H1 (cell line): ENCODE results near the gene CETN1.

Experiments
- CEBPB ChIP-seq: IDR thresholded peaks from 2 replicates; pipeline ENCODE4 v1.6.1; 2012; ENCODE audit warnings: low read depth, low read length
- CHD2 ChIP-seq: IDR thresholded peaks from 2 replicates; pipeline ENCODE4 v1.6.1; 2012; ENCODE audit warnings: low read length, improper control_type of control experiment
- CTCF ChIP-seq, 3 experiments: IDR thresholded peaks; 1 replicate in 2 of 3; 2 replicates in 1 of 3; pipeline versions ENCODE4 v1.5.1 to v1.6.1; 2011; ENCODE audit warnings: low read length in 3 of 3, mild to moderate bottlenecking in 3 of 3, inconsistent platforms in 2 of 3, low read depth in 1 of 3, moderate library complexity in 1 of 3; ENCODE audit not compliant: insufficient read depth in 1 of 3; ENCODE audit errors: control extremely low read depth in 1 of 3
- EZH2 ChIP-seq: fragments of 200-600 bp; sonication (generic); IDR thresholded peaks from 2 replicates; pipeline ENCODE4 v1.7.1; 2012; ENCODE audit warnings: low read depth, mild to moderate bottlenecking, moderate library complexity, low read length, inconsistent platforms; ENCODE audit not compliant: severe bottlenecking
- GABPA ChIP-seq: IDR thresholded peaks from 2 replicates; pipeline ENCODE4 v1.6.1; 2011; ENCODE audit warnings: mild to moderate bottlenecking, low read length, moderate library complexity, borderline replicate concordance; ENCODE audit not compliant: insufficient read depth
- MAX ChIP-seq: IDR thresholded peaks from 2 replicates; pipeline ENCODE4 v1.6.1; 2012; ENCODE audit warnings: inconsistent platforms
- NRF1 ChIP-seq: IDR thresholded peaks from 2 replicates; pipeline ENCODE4 v1.6.1; 2011; ENCODE audit warnings: mild to moderate bottlenecking, low read depth, low read length, improper control_type of control experiment
- POLR2A ChIP-seq, 2 experiments: IDR thresholded peaks; 1 replicate in 1 of 2; 2 replicates in 1 of 2; pipeline ENCODE4 v1.6.1; 2011; ENCODE audit warnings: low read depth in 2 of 2, low read length in 2 of 2, mild to moderate bottlenecking in 2 of 2; ENCODE audit errors: control extremely low read depth in 1 of 2
- RBBP5 ChIP-seq: IDR thresholded peaks from 2 replicates; pipeline ENCODE4 v1.7.1; 2012; ENCODE audit warnings: low read depth, mild to moderate bottlenecking, inconsistent platforms, low read length, moderate library complexity, borderline replicate concordance
- SP2 ChIP-seq: IDR thresholded peaks from 2 replicates; pipeline ENCODE4 v1.6.1; 2012; ENCODE audit warnings: mild to moderate bottlenecking, low read length, inconsistent platforms
- SRF ChIP-seq: IDR thresholded peaks from 2 replicates; pipeline ENCODE4 v1.6.1; 2011; ENCODE audit warnings: mild to moderate bottlenecking, low read depth, low read length, moderate library complexity
- TAF1 ChIP-seq: IDR thresholded peaks from 2 replicates; pipeline ENCODE4 v1.6.1; 2011; ENCODE audit warnings: mild to moderate bottlenecking, low read depth, low read length
- TEAD4 ChIP-seq: IDR thresholded peaks from 2 replicates; pipeline ENCODE4 v1.6.1; 2012; ENCODE audit warnings: low read depth, low read length, inconsistent platforms, mixed read lengths
- YY1 ChIP-seq: IDR thresholded peaks from 2 replicates; pipeline ENCODE4 v1.6.1; 2011; ENCODE audit warnings: low read depth, mild to moderate bottlenecking, low read length

DNA sequence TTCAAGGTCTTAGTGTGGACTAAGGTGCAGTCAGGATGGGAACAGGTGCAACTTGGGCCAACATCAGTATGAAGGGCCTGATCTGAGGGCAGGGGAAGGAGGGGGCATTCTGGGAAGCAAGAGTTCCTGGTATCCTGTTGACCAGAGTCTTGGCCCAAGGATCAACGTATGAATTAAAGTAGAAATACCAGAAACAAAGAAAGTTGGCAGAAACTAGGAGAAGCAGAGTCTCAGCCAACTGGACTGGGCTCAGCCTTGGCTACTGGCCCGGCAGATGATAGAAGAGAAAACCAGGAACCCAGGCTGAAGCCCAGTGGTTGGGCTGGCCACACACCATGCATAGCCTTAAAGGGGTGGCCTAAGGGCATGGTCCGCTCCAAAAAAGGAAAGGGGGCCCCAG is 2.3 kb downstream of the CETN1 start:
- TF ChIP-seq RBBP5 = no peak
- no peak for TF ChIP-seq POLR2A (IDR thresholded peaks at IDR 0.05; ENCODE audit: control extremely low read depth in 1 of 2, low read depth in 2 of 2, low read length in 2 of 2)
- no peak for TF ChIP-seq CTCF (IDR thresholded peaks at IDR 0.05; ENCODE audit: control extremely low read depth in 1 of 3, insufficient read depth in 1 of 3, low read depth in 1 of 3, low read length in 3 of 3)
- no peak for TF ChIP-seq NRF1
- TF ChIP-seq MAX = no peak
- no peak for TF ChIP-seq GABPA
- TF ChIP-seq YY1 = no peak
- TF ChIP-seq TEAD4 = no peak
- no peak for TF ChIP-seq SRF
- TF ChIP-seq TAF1 = no peak
- TF ChIP-seq EZH2 = no peak
- TF ChIP-seq SP2 = no peak
- no peak for TF ChIP-seq CHD2
- no peak for TF ChIP-seq CEBPB
